Neural cell (in vitro differentiated cells): ENCODE data around the gene OGFR.

Experiments used
- CTCF ChIP-seq: fragments of 450-650 bp; IDR thresholded peaks from 2 replicates; pipeline ENCODE4 v1.5.1; 2014; ENCODE audit warnings: antibody characterized with exemption, mild to moderate bottlenecking, moderate library complexity; ENCODE audit not compliant: poor library complexity, severe bottlenecking
- EP300 ChIP-seq: fragments of 450-650 bp; conservative IDR thresholded peaks from 2 replicates; pipeline ENCODE4 v1.6.1; 2014; ENCODE audit warnings: antibody characterized with exemption, mild to moderate bottlenecking, moderate library complexity; ENCODE audit not compliant: poor library complexity, severe bottlenecking
- EZH2 ChIP-seq: fragments of 200-600, 300-800 bp; shearing (Covaris generic), sonication (generic); IDR thresholded peaks from 2 replicates; pipeline ENCODE4 v1.6.1; 2014; ENCODE audit warnings: antibody characterized with exemption, low read length, borderline replicate concordance, mild to moderate bottlenecking; ENCODE audit not compliant: insufficient read depth, poor library complexity, severe bottlenecking
- MXI1 ChIP-seq: fragments of 450-650 bp; conservative IDR thresholded peaks from 2 replicates; pipeline ENCODE4 v1.6.1; 2014; ENCODE audit warnings: antibody characterized with exemption, mild to moderate bottlenecking; ENCODE audit not compliant: poor library complexity, severe bottlenecking
- POLR2AphosphoS5 ChIP-seq: IDR thresholded peaks from 2 replicates; pipeline ENCODE4 v1.6.1; 2012
- RAD21 ChIP-seq: fragments of 450-650 bp; conservative IDR thresholded peaks from 2 replicates; pipeline ENCODE4 v1.6.1; 2014; ENCODE audit warnings: antibody characterized with exemption, mild to moderate bottlenecking, moderate library complexity
- SMC3 ChIP-seq: fragments of 450-650 bp; conservative IDR thresholded peaks from 2 replicates; pipeline ENCODE4 v1.6.1; 2014; ENCODE audit warnings: antibody characterized with exemption, mild to moderate bottlenecking, moderate library complexity; ENCODE audit not compliant: poor library complexity
- TAF1 ChIP-seq: IDR thresholded peaks from 2 replicates; pipeline ENCODE4 v1.6.1; 2012; ENCODE audit warnings: low read depth
- TF ChIP-seq, protein P1 (sequence below): IDR thresholded peaks from 2 replicates; pipeline ENCODE4 v1.6.1; 2012; ENCODE audit warnings: borderline replicate concordance

DNA sequence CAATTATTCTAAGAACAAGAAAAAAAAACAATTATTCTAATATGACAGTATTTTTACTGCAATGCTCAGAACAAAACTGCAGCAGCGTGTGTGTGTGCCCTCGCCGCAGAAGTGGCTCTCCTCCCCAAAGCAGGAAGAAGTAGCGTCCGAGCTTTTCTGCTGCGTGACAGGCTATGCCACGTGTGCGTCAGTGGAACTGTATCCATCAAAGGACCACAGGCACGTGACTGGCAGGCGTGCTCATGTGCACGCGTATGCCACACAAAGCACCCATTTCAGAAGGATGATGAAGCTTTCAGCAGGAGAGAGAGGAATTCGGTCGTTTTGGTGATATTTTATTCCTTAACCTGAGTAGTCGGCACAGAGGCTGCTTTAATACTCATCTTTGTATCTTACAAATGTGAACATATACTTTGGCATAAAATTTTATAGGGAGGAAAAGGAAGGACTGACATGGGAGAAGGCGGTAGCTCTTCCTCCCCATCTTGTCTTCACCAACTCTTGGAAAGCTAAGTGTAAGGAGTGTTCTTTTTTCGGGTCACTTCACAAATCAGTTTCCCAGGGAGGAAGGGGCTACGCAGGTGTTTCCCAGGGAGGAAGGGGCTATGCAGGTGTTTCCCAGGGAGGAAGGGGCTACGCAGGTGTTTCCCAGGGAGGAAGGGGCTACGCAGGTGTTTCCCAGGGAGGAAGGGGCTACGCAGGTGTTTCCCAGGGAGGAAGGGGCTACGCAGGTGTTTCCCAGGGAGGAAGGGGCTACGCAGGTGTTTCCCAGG, 53.6 kb downstream of the OGFR start:
- no peak for TF ChIP-seq EP300
- TF ChIP-seq CTCF, result no peak
- no peak for TF ChIP-seq EZH2
- no peak for TF ChIP-seq MXI1
- TF ChIP-seq TAF1, result no peak
- TF ChIP-seq POLR2AphosphoS5, result no peak
- no peak for TF ChIP-seq SMC3
- TF ChIP-seq RAD21, result no peak
- TF ChIP-seq, protein P1, sequence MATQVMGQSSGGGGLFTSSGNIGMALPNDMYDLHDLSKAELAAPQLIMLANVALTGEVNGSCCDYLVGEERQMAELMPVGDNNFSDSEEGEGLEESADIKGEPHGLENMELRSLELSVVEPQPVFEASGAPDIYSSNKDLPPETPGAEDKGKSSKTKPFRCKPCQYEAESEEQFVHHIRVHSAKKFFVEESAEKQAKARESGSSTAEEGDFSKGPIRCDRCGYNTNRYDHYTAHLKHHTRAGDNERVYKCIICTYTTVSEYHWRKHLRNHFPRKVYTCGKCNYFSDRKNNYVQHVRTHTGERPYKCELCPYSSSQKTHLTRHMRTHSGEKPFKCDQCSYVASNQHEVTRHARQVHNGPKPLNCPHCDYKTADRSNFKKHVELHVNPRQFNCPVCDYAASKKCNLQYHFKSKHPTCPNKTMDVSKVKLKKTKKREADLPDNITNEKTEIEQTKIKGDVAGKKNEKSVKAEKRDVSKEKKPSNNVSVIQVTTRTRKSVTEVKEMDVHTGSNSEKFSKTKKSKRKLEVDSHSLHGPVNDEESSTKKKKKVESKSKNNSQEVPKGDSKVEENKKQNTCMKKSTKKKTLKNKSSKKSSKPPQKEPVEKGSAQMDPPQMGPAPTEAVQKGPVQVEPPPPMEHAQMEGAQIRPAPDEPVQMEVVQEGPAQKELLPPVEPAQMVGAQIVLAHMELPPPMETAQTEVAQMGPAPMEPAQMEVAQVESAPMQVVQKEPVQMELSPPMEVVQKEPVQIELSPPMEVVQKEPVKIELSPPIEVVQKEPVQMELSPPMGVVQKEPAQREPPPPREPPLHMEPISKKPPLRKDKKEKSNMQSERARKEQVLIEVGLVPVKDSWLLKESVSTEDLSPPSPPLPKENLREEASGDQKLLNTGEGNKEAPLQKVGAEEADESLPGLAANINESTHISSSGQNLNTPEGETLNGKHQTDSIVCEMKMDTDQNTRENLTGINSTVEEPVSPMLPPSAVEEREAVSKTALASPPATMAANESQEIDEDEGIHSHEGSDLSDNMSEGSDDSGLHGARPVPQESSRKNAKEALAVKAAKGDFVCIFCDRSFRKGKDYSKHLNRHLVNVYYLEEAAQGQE, result no peak
